ENCODE measurements around the gene EPHB2.
A peak's percentile ranks its signal among the peaks of the same experiment; 100 is the strongest.

The EPHB2 gene

GRCh38 chr1:22741118-22741517, 30.5 kb downstream of the EPHB2 start:
- H3K4me3 Mint-ChIP-seq: no peak overlapping the region
- ATAC-seq (replicated peaks) (no peak), DNase-seq (no peak)
- no peaks in the 10 kb centered on the region for H3K36me3 Mint-ChIP-seq
- peaks cover 0 to 4% of the 10 kb centered on the region in 2 donors for H3K9me3 Mint-ChIP-seq
- H3K27ac Mint-ChIP-seq: no peak overlapping the region
- peaks cover 25 to 27% of the 10 kb centered on the region in 2 donors for H3K27me3 Mint-ChIP-seq
- H3K4me1 Mint-ChIP-seq: peaks cover 0 to 4% of the 10 kb centered on the region in 2 donors

GRCh38 chr1:22745669-22746585, 35.3 kb downstream of the EPHB2 start:
- Mint-ChIP-seq H3K27me3 (peaks cover 11 to 20% of the 10 kb centered on the region in 2 donors), H3K4me3 (no peak overlapping the region), H3K36me3 (no peaks in the 10 kb centered on the region), H3K9me3 (no peaks in the 10 kb centered on the region), H3K27ac (no peak overlapping the region), H3K4me1 (peaks cover 6 to 8% of the 10 kb centered on the region in 2 donors)
- ATAC-seq (replicated peaks) (no peak), DNase-seq (no peak)

GRCh38 chr1:22747021-22747734, 36.5 kb downstream of the EPHB2 start:
- Mint-ChIP-seq H3K9me3 (no peaks in the 10 kb centered on the region), H3K27me3 (peaks cover 2 to 14% of the 10 kb centered on the region in 2 donors), H3K36me3 (no peaks in the 10 kb centered on the region), H3K27ac (no peak overlapping the region), H3K4me3 (no peak overlapping the region), H3K4me1 (peaks cover 6 to 8% of the 10 kb centered on the region in 2 donors)
- no peak for DNase-seq
- ATAC-seq (replicated peaks): no peak

GRCh38 chr1:22747735-22748073, 37.1 kb downstream of the EPHB2 start:
- Mint-ChIP-seq H3K36me3 (no peaks in the 10 kb centered on the region), H3K27ac (no peak overlapping the region), H3K4me1 (peaks cover 6 to 8% of the 10 kb centered on the region in 2 donors), H3K27me3 (peaks cover 0 to 14% of the 10 kb centered on the region in 2 donors), H3K9me3 (no peaks in the 10 kb centered on the region), H3K4me3 (no peak overlapping the region)
- no peak for ATAC-seq (replicated peaks)
- no peak for DNase-seq

- DNase-seq (no peak), ATAC-seq (replicated peaks) (no peak)
- Mint-ChIP-seq H3K4me1 (peaks cover 6 to 8% of the 10 kb centered on the region in 2 donors), H3K9me3 (no peaks in the 10 kb centered on the region), H3K27ac (no peak overlapping the region), H3K4me3 (no peak overlapping the region), H3K27me3 (peaks cover 8 to 17% of the 10 kb centered on the region in 2 donors), H3K36me3 (no peaks in the 10 kb centered on the region)
These were observed 38.9 kb downstream of the EPHB2 start for GRCh38 chr1:22749503-22749902.

- H3K4me3 Mint-ChIP-seq: no peak overlapping the region
- no peaks in the 10 kb centered on the region for H3K36me3 Mint-ChIP-seq
- ATAC-seq (replicated peaks) (peak; percentile 71 to 86), DNase-seq (peak; percentile 4)
- H3K4me1 Mint-ChIP-seq: peaks cover 6 to 8% of the 10 kb centered on the region in 2 donors
- peak overlapping the region; percentile 25 for H3K27ac Mint-ChIP-seq
- H3K27me3 Mint-ChIP-seq: peaks cover 8 to 17% of the 10 kb centered on the region in 2 donors
- no peaks in the 10 kb centered on the region for H3K9me3 Mint-ChIP-seq
These were observed 39.5 kb downstream of the EPHB2 start for GRCh38 chr1:22749919-22750684.

GRCh38 chr1:22750685-22751051, 40.0 kb downstream of the EPHB2 start:
- no peak for DNase-seq
- ATAC-seq (replicated peaks): no peak
- no peak overlapping the region for H3K27ac Mint-ChIP-seq
- peaks cover 8 to 17% of the 10 kb centered on the region in 2 donors for H3K27me3 Mint-ChIP-seq
- H3K9me3 Mint-ChIP-seq: no peaks in the 10 kb centered on the region
- no peaks in the 10 kb centered on the region for H3K36me3 Mint-ChIP-seq
- H3K4me3 Mint-ChIP-seq: no peak overlapping the region
- H3K4me1 Mint-ChIP-seq: peaks cover 6 to 8% of the 10 kb centered on the region in 2 donors

- peaks cover 8 to 17% of the 10 kb centered on the region in 2 donors for H3K27me3 Mint-ChIP-seq
- DNase-seq: no peak
- H3K36me3 Mint-ChIP-seq: no peaks in the 10 kb centered on the region
- peaks cover 6 to 8% of the 10 kb centered on the region in 2 donors for H3K4me1 Mint-ChIP-seq
- ATAC-seq (replicated peaks): no peak
- H3K9me3 Mint-ChIP-seq: no peaks in the 10 kb centered on the region
- H3K27ac Mint-ChIP-seq: no peak overlapping the region
- H3K4me3 Mint-ChIP-seq: no peak overlapping the region
These were observed 40.5 kb downstream of the EPHB2 start for GRCh38 chr1:22751124-22751531.

- Mint-ChIP-seq H3K36me3 (no peaks in the 10 kb centered on the region), H3K4me3 (no peak overlapping the region), H3K27ac (no peak overlapping the region), H3K4me1 (peaks cover 6 to 8% of the 10 kb centered on the region in 2 donors), H3K9me3 (no peaks in the 10 kb centered on the region), H3K27me3 (peaks cover 8 to 17% of the 10 kb centered on the region in 2 donors)
- DNase-seq (no peak), ATAC-seq (replicated peaks) (no peak)
These were observed 41.7 kb downstream of the EPHB2 start for GRCh38 chr1:22752339-22752738.

GRCh38 chr1:22753481-22753971, 42.9 kb downstream of the EPHB2 start:
- no peak overlapping the region for H3K4me3 Mint-ChIP-seq
- H3K9me3 Mint-ChIP-seq: no peaks in the 10 kb centered on the region
- H3K4me1 Mint-ChIP-seq: peaks cover 6 to 8% of the 10 kb centered on the region in 2 donors
- no peak overlapping the region for H3K27ac Mint-ChIP-seq
- ATAC-seq (replicated peaks): no peak
- no peaks in the 10 kb centered on the region for H3K36me3 Mint-ChIP-seq
- no peak for DNase-seq
- H3K27me3 Mint-ChIP-seq: peaks cover 9 to 17% of the 10 kb centered on the region in 2 donors

GRCh38 chr1:22754106-22754768, 43.6 kb downstream of the EPHB2 start:
- Mint-ChIP-seq H3K4me1 (peaks cover 6 to 8% of the 10 kb centered on the region in 2 donors), H3K27ac (no peak overlapping the region), H3K9me3 (no peaks in the 10 kb centered on the region), H3K27me3 (peaks cover 17 to 24% of the 10 kb centered on the region in 2 donors), H3K4me3 (no peak overlapping the region), H3K36me3 (no peaks in the 10 kb centered on the region)
- DNase-seq: no peak
- ATAC-seq (replicated peaks): no peak

- no peaks in the 10 kb centered on the region for H3K36me3 Mint-ChIP-seq
- no peaks in the 10 kb centered on the region for H3K9me3 Mint-ChIP-seq
- peaks cover 6 to 8% of the 10 kb centered on the region in 2 donors for H3K4me1 Mint-ChIP-seq
- peaks cover 17 to 24% of the 10 kb centered on the region in 2 donors for H3K27me3 Mint-ChIP-seq
- ATAC-seq (replicated peaks) (no peak), DNase-seq (no peak)
- no peak overlapping the region for H3K4me3 Mint-ChIP-seq
- peak overlapping the region; percentile 59 for H3K27ac Mint-ChIP-seq
These were observed 44.2 kb downstream of the EPHB2 start for GRCh38 chr1:22754824-22755223.

GRCh38 chr1:22755641-22756040, 45.0 kb downstream of the EPHB2 start:
- H3K27me3 Mint-ChIP-seq: peaks cover 17 to 24% of the 10 kb centered on the region in 2 donors
- no peak overlapping the region for H3K27ac Mint-ChIP-seq
- H3K9me3 Mint-ChIP-seq: no peaks in the 10 kb centered on the region
- ATAC-seq (replicated peaks) (peak in 1 of 2 donors; percentile 34), DNase-seq (no peak)
- peaks cover 0 to under 1% of the 10 kb centered on the region in 2 donors for H3K4me1 Mint-ChIP-seq
- no peaks in the 10 kb centered on the region for H3K36me3 Mint-ChIP-seq
- no peak overlapping the region for H3K4me3 Mint-ChIP-seq
